ENCODE data around the gene ARHGAP27. TPM values are rescaled to one million over a fixed set of nuclear protein-coding genes. Genes with fewer than 3 reads are reported as not detected.

Gene ARHGAP27
- polyA plus RNA-seq, 1 donor (not counting 4 experiments of a cell fraction or from before 2014, with no cell fraction given), result 14.4 TPM

DNA sequence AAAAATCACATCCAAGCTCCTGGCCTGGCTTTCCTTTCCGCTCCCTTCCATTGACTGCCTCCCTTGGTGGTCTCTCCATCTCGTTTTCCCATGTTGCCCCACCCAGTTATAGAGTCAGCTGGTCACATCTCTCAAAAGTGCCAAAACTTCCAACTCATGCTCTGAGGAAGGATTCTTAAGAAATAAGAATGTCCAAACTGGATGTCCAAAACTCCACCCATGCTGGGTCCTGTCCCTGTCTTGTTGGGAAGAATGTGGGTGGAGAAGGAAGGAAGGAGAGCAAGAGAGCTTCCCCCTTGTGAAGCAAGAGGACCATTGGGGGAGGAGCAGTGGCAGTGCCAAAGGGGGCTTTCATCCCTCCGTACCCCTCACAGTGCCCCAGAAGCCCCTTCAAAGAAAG lies 71.2 kb downstream of the ARHGAP27 start:
- TF ChIP-seq EZH2 (IDR thresholded peaks at IDR 0.05; ENCODE audit: low read length), result no peak
- TF ChIP-seq, protein P1, sequence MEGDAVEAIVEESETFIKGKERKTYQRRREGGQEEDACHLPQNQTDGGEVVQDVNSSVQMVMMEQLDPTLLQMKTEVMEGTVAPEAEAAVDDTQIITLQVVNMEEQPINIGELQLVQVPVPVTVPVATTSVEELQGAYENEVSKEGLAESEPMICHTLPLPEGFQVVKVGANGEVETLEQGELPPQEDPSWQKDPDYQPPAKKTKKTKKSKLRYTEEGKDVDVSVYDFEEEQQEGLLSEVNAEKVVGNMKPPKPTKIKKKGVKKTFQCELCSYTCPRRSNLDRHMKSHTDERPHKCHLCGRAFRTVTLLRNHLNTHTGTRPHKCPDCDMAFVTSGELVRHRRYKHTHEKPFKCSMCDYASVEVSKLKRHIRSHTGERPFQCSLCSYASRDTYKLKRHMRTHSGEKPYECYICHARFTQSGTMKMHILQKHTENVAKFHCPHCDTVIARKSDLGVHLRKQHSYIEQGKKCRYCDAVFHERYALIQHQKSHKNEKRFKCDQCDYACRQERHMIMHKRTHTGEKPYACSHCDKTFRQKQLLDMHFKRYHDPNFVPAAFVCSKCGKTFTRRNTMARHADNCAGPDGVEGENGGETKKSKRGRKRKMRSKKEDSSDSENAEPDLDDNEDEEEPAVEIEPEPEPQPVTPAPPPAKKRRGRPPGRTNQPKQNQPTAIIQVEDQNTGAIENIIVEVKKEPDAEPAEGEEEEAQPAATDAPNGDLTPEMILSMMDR (optimal IDR thresholded peaks at IDR 0.05 in 1 of 3, IDR thresholded peaks at IDR 0.05 in 1 of 3, conservative IDR thresholded peaks at IDR 0.05 in 1 of 3; ENCODE audit: extremely low read depth in 1 of 3, insufficient read depth in 2 of 3, low read length in 3 of 3), result no peak
- no peaks in the 10 kb centered on the region for H3K9me1 ChIP-seq (ENCODE audit: control insufficient read depth, extremely low read depth, insufficient read depth, low read length)
- no peaks in the 10 kb centered on the region for H3K36me3 ChIP-seq (ENCODE audit: control insufficient read depth in 2 of 2, extremely low read depth in 1 of 2, insufficient read depth in 2 of 2, low read length in 2 of 2)
- no peak overlapping the region for H3K9ac ChIP-seq (ENCODE audit: control insufficient read depth, extremely low read depth, insufficient read depth, low read length)
- H3K27ac ChIP-seq (ENCODE audit: control insufficient read depth, insufficient read depth, low read length), result no peak overlapping the region
- dilution Hi-C loops (cut with MboI; ENCODE audit: extremely low pct_ligation_motif_present, low sequenced_read_pairs), result no loop called here
- no peaks in the 10 kb centered on the region for H3K4me1 ChIP-seq (ENCODE audit: control insufficient read depth, extremely low read depth, insufficient read depth, low read length)
- H3K4me2 ChIP-seq (ENCODE audit: control insufficient read depth, extremely low read depth, insufficient read depth, low read depth, low read length), result no peak overlapping the region
- H3K9me3 ChIP-seq (ENCODE audit: control insufficient read depth, low read depth, low read length), result no peaks in the 10 kb centered on the region
- DNase-seq (ENCODE audit: low read depth, low spot score), result no peak
- H3K27me3 ChIP-seq (ENCODE audit: control insufficient read depth, extremely low read depth, insufficient read depth, low read length), result no peaks in the 10 kb centered on the region
- H3K79me2 ChIP-seq (ENCODE audit: control insufficient read depth, insufficient read depth, low read length), result no peaks in the 10 kb centered on the region
- H4K20me1 ChIP-seq (ENCODE audit: control insufficient read depth, extremely low read depth, insufficient read depth, low read length), result no peaks in the 10 kb centered on the region
- H2AFZ ChIP-seq (ENCODE audit: control insufficient read depth, low read length), result no peak overlapping the region
- FAIRE-seq, result no peak
- no peak overlapping the region for H3K4me3 ChIP-seq (ENCODE audit: control insufficient read depth in 2 of 3, extremely low read depth in 1 of 3, insufficient read depth in 2 of 3, low read depth in 1 of 3, low read length in 3 of 3)

DNA sequence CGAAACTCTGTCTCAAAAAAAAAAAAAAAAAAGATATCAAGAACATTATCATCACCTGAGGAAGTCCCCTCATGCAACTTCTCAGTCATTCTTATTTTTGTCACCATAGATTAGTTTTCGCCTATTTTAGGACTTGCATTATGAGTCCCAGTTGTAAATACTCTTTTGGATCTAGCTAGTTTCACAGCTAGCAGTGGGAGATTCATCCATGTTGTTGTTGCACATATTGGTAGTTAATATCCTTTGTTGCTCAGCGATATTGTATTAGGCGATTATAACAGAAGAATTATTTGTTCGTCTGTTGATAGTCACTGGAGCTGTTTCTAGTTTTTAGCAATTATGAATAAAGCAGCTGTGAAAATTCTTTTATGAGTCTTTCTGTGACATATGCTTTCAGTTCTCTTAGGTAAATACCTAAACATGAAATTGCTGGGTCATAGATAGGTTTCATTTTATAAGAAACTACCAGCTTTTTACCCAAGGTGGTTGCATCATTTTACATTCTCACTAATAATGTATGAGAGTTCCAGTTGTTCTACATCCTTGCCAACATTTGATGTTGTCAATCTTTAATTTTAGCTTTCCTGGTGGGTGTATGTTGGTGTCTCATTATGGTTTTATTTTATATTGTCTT lies 75.2 kb downstream of the ARHGAP27 start:
- H2AFZ ChIP-seq (ENCODE audit: control insufficient read depth, low read length), result no peak overlapping the region
- DNase-seq (ENCODE audit: low read depth, low spot score) (no peak), FAIRE-seq (no peak)
- H3K4me2 ChIP-seq (ENCODE audit: control insufficient read depth, extremely low read depth, insufficient read depth, low read depth, low read length), result no peak overlapping the region
- H3K27ac ChIP-seq (ENCODE audit: control insufficient read depth, insufficient read depth, low read length), result no peak overlapping the region
- TF ChIP-seq EZH2 (IDR thresholded peaks at IDR 0.05; ENCODE audit: low read length), result no peak
- TF ChIP-seq, protein P1 (optimal IDR thresholded peaks at IDR 0.05 in 1 of 3, IDR thresholded peaks at IDR 0.05 in 1 of 3, conservative IDR thresholded peaks at IDR 0.05 in 1 of 3; ENCODE audit: extremely low read depth in 1 of 3, insufficient read depth in 2 of 3, low read length in 3 of 3), result no peak
- no peak overlapping the region for H3K4me3 ChIP-seq (ENCODE audit: control insufficient read depth in 2 of 3, extremely low read depth in 1 of 3, insufficient read depth in 2 of 3, low read depth in 1 of 3, low read length in 3 of 3)
- H3K79me2 ChIP-seq (ENCODE audit: control insufficient read depth, insufficient read depth, low read length), result no peaks in the 10 kb centered on the region
- dilution Hi-C loops (cut with MboI; ENCODE audit: extremely low pct_ligation_motif_present, low sequenced_read_pairs), result no loop called here
- H3K36me3 ChIP-seq (ENCODE audit: control insufficient read depth in 2 of 2, extremely low read depth in 1 of 2, insufficient read depth in 2 of 2, low read length in 2 of 2), result no peaks in the 10 kb centered on the region
- no peaks in the 10 kb centered on the region for H3K4me1 ChIP-seq (ENCODE audit: control insufficient read depth, extremely low read depth, insufficient read depth, low read length)
- H4K20me1 ChIP-seq (ENCODE audit: control insufficient read depth, extremely low read depth, insufficient read depth, low read length), result no peaks in the 10 kb centered on the region
- no peaks in the 10 kb centered on the region for H3K9me3 ChIP-seq (ENCODE audit: control insufficient read depth, low read depth, low read length)
- no peak overlapping the region for H3K9ac ChIP-seq (ENCODE audit: control insufficient read depth, extremely low read depth, insufficient read depth, low read length)
- no peaks in the 10 kb centered on the region for H3K9me1 ChIP-seq (ENCODE audit: control insufficient read depth, extremely low read depth, insufficient read depth, low read length)
- no peaks in the 10 kb centered on the region for H3K27me3 ChIP-seq (ENCODE audit: control insufficient read depth, extremely low read depth, insufficient read depth, low read length)
